Stimulated activated CD4-positive, alpha-beta T cell treated with anti-CD3 and anti-CD28 coated beads, Interleukin-2, amount 100 ng/mL, for 24 hours (primary cell): Measurements from ENCODE around the gene NRDC.

ENCODE experiments used
- DNase-seq, 2 donors: peaks; one replicate each; pipeline ENCODE4 v3.0.0-alpha.2; 2020

NRDC gene, protein sequence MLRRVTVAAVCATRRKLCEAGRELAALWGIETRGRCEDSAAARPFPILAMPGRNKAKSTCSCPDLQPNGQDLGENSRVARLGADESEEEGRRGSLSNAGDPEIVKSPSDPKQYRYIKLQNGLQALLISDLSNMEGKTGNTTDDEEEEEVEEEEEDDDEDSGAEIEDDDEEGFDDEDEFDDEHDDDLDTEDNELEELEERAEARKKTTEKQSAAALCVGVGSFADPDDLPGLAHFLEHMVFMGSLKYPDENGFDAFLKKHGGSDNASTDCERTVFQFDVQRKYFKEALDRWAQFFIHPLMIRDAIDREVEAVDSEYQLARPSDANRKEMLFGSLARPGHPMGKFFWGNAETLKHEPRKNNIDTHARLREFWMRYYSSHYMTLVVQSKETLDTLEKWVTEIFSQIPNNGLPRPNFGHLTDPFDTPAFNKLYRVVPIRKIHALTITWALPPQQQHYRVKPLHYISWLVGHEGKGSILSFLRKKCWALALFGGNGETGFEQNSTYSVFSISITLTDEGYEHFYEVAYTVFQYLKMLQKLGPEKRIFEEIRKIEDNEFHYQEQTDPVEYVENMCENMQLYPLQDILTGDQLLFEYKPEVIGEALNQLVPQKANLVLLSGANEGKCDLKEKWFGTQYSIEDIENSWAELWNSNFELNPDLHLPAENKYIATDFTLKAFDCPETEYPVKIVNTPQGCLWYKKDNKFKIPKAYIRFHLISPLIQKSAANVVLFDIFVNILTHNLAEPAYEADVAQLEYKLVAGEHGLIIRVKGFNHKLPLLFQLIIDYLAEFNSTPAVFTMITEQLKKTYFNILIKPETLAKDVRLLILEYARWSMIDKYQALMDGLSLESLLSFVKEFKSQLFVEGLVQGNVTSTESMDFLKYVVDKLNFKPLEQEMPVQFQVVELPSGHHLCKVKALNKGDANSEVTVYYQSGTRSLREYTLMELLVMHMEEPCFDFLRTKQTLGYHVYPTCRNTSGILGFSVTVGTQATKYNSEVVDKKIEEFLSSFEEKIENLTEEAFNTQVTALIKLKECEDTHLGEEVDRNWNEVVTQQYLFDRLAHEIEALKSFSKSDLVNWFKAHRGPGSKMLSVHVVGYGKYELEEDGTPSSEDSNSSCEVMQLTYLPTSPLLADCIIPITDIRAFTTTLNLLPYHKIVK

DNA sequence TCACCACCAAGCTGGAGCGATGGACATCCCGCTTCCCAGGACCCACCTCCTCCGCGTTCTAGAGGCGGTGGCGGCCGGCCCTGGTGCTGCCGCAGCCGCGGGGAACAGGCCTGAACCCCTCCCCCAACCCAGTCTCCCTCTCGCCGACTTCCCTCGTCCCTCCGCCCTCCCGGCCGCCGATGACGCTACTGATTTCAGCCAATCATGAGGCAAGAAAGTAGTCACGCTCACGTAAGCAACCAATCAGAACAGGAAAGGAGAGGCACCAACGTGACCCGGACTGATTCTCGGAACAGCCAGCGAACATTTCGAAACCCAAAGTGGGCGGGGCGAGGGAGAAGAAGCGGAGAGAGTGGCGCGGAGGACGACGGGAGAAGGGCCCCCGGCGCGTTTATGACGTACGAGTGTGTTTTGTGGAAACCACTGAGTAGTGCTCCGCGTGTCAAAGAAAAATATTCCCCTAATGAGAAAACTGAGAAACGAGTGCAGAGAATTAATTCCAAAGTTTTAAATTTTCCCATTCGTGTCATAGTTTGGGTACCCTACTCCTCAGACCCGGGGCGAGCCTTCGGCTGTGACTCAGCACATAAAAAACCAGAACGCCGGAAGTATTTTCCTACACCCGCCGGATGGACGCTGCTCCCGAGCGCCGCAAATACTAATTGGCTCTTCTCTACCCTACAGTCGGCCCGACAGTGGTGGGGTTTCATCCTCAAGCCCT lies at the start of gene NRDC:
TSS of gene NRDC (minus strand) at position 112 of the 721 bp plus-strand sequence. CDS start 112 bp downstream, outside the sequence.
- DNase-seq, result peak; percentile 99

DNA sequence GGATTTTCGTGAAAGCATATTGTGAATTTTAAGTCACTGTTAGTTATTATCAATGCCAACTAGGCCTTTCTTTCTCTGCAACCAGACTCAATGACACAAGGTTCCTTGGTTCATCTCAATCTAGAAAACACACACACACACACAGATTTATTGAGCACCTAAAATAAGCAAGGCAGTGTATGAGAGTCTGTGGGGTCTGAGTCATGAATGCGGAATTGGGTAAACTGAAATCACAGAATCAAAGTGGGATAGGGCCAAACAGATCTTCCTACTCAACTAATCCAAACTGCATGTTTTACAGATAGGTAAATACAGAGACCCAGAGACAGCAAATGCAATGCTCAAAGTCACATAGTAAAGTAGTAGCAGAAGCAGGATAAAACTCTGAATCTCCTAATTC lies 48.5 kb upstream of the NRDC start:
- DNase-seq, result no peak

DNA sequence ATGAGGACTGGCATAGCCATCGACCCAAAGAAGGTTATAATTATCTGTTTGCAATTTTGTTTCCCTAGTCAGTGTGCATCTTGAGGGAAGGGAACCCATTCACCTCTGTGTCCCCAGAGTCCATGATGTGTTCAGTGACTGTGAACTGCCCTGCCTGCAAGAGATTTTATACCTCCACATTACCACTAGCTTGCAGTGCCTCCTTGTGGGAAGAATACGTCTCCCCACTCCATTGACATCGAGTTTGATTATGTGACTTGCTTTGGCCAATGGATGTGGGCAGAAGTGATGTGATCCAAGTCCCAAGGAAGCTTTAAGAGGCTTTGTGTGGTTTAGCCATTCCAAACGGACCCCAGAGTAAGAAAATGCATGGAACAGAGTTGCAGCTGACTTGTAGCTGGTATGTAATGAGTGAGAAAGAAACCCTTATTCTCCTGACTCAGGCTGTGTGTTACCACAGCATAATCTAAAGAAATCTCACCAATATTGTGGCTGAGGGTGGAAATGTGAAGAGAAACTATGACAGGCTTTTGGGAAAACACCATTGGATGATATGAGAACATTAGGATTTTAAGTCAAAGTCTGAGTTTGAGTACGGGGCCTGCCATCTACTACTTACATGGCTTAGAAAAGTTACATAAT lies 47.8 kb upstream of the NRDC start:
- DNase-seq, result no peak

DNA sequence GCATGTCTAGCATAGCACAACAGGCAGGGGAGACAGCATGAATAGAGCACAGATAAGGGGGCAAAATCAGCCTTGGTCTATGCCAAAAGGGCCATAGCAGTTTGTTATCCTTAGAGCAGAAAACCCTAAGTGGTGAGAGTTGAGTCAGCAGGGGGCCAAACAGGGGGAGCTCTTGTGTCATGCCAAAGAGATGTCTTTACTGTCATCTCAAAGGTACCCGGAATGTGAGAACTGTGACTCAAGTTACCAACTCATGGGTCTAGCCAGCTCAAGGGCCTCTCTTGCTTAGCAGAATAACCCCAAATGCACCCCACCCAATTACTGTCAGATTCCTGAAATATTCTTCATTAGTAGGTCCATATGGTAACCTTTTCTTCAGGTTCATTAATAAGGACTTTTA lies 45.9 kb upstream of the NRDC start:
- peak in 1 of 2 donors; percentile 20 for DNase-seq

DNA sequence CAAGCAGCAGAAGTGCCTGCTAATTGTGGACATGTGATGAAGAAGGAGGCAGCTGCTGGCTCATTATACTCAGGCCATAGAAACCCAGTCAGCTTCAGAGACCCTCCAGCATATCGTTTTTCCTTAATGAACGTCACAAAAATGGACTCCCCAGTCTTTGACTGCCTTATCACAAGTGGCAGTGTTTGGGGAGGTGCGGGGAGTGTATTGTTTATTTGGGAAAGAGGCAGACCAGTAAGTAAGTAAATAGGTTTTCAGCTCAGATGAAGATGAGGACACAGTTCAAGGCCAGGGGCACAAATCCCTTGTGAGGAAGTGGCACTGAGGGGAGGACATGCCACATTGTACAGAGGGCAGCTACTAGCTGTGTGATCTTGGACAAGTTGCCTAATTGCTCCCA lies 43.5 kb upstream of the NRDC start:
- DNase-seq, result no peak

DNA sequence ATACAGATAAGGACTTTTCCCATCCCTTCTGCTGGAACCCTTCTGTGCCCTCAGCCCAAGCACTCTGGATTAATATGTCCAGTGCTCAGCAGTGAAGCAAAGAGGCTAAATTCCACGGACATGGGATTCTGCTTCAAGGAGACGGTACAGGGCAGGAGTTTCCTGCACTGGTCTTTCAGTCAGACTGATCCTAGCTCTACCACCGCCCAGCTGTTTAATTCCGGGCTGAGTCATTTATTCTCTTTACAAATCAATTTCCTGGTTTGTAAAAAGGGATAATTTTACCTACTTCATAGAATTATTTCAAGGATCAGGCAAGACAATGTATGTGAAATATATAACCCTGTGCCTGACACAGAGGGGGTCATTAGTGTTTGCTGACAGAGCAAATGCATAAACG lies 41.6 kb upstream of the NRDC start:
- DNase-seq, result no peak

DNA sequence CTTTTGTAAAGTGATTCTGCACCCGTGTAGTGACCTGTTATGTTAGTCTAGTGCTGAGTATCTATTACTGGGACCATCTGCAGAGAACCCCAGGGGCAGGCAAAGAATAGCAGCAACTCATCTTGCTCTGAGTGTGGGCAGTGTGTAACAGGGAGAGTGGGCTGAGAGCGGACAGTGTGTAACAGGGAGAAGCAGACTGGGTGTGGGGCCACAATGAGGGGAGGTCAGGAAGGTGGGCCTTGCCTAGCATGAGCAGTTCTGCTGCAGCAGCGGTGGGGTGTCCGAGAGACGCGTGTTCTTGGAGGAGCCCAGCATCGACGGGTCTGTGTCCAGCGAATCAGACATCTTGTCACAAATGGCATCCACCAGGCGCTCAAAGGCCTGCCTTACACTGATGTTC lies 41.2 kb upstream of the NRDC start:
- no peak for DNase-seq

DNA sequence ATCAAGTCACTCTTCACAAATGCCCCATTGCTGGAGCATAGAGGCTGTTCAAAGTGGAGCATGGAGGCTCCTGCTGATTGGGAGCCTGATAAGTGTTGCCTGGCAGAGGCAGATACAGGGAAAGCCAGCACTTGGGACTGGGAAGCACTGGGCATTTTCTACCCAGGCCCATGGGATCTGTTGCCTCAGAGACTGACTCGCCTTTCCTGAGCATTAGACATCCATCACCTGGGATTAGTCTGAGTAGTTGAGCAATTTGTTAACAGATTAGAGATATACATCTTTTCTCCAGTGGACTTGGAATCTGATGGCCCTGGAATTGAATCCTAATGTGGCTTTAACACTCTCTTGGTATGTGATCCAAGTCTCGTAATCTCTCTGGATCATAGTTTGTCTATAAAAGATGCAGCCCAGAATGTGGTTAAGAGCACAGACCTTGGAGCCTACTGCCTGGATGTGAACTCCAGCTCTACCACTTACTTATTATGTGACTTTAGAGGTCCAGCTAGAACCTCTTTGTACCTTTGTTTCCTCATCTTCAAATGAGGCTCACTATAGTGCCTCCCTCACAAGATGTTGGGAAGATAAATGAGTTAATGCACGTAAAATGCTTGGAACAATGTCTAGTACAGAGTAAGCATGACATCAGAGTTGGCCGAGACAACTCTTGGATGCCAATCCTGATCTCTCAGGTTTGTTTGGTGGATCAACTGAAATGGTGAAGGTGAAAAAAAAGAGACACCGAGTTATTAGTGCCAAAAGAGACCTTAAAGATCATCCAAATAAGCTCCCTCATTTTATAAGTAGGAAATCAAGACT lies 38.3 kb upstream of the NRDC start:
- DNase-seq, result no peak

DNA sequence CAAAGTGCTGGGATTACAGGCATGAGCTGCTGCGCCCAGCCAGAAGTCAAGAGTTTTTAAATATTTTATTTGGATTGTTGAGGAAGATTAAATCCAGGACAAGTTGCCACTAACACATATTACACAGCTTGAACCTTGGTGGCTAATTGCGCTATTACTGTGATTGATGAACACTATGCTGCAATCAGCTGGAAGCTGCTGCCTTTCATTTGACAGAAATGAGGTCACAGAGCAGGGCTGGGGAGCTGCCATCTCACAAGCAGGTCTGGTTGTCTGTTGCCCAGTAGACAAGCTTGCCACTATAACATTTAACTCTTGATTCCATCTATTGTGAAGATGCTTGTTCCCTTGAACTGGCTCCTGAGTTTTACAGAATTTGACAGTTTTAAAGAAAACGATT lies 37.4 kb upstream of the NRDC start:
- no peak for DNase-seq

DNA sequence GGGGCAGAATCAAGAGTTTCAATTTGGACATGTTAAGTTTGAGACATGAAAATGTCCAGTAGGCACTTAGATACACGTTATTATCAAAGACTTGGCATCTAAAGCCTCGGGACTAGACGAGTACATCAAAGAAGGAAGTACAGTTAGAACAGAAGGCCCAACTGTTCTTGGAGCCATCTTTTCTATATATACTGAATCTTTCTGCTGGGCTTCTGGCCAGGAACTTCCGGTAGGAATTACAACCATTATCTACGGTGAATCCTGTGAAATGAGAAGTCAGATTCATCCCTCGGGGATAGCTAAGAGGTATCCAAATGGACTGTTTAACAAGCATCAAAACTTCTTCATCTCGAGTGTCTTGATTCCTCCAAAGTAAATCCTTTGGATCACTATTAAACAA lies 34.4 kb upstream of the NRDC start:
- no peak for DNase-seq

DNA sequence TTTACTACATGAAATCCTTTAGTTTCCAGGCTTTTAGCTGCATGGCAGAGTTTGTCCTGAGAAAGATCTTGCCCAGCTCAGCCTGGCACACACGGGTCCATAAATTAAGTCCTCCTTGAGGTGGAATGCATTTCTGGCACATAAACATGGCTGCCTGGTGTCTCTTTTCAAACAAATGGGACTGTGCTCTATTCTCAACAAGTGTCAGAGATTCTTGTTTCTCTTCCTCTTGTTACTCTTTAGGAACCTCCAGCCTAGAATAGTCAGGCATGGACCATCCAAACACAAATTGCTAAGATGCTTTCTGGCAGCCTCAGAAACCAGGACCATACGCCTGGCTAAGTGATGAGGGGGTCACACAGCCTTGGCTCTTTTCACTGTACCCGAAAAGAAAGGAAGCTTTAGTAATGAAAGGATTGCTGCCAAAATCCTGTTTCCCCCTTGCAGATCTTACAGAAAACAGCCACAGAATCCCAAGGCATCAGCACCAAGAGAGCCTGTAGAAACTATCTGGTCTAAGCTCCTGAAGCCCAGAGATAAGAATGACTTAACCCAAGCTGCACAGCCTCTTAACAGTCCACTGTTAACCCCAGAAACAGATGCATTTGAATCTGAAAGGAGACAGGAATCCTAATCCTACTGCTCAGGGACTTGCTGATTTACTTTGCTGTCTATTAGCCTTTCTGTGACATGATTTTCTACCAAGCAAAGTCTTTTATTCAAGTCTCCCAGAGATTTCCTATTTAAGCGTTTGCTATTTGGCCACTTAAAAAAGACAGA lies 31.9 kb upstream of the NRDC start:
- no peak for DNase-seq

DNA sequence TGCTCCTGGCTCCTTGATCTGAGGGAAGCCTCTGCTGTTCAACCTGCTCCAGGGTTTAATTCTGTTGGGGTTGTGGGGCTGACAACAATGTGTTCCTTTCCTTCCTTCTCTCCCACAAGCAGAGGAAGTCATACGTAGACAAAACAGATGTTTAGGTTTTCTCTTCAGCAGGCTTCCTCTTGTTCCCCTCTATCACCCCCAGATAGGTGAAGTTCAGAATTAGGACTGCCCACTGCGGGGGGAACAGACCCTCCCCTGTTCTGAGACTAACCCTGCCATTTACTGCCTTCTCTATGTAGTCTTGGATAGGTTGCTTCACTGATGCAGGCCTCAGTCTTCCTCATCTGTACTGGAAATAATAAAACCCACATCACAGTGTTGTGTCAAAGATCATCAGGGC lies 30.0 kb upstream of the NRDC start:
- no peak for DNase-seq

DNA sequence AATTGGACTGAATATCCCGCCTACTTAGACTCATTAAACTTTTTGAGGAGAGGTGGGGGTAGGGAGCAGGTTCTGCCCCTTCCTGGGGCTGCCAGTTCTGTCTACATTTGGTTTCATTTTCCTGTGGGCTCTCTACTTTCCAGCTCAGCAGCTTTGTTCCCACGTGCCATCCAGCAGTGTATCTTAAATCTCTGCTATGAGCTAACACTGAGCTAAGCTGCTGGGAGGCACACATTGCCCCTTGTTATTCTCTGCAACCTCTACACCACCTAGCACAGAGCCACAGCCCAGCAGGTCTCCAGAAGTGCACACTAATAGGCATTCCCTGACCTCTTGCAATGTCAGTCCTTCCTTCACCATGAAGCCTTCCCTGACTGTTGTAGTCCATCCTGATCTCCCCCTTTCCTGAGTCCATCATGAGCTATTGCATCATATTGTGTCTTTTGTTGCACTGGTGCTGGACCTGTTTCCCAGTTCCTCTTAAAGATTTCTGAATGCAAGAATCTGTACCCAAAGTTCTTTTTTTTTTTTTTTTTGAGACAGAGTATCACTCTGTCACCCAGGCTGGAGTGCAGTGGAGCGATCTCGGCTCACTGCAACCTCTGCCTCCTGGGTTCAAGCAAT lies 28.7 kb upstream of the NRDC start:
- DNase-seq, result no peak

DNA sequence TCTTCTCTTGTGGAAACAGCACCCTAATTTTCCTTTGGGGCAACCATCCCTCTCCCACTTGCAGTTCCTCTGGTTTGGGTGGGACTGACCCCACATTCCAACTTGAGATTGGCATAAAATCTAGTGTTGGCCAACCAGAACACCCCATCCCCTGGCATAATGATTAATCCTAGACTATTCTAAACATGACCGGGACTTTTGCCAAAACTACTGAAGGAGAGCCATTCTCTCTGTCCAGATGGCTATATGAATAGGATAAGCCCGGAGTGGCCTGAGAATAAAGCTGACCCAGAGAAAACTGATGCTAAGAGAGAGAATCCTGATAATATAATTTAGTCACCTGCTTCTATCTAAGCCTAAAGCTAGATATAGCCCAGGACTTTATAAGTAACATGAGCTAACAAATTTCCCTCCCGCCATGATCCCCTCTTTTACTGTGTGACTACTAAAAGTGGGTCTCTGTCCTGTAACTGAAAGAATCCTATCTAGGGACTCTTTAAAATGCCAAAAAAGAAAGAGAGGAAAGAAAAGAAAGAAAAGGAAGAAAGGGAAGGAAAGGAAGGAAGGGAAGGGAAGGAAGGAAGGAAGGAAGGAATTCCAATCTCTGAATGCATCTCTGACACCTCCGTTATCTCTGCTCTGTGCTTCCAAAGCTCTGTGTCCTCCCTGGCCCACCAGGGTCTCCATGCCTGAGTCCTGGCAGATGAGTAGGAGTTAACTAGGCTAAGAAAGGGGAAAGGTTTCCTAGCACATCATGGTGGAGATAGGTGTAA lies 28.0 kb upstream of the NRDC start:
- no peak for DNase-seq

DNA sequence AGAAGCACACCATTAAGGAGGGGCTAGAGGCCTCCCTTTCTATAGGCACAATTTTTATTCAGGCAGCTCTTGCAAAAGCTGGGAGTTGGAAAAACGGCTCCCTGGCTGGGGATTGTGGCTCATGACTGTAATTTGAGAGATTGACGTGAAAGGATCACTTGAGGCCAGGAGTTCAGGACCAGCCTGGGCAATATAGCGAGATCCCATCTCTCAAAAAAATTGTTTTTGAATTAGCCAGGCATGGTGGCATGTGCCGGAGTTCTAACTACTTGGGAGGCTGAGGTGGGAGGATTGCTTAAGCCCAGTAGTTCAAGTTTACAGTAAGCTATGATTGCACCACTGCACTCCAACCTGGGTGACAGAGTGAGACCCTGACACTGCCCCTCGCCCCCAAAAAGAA lies 23.9 kb upstream of the NRDC start:
- no peak for DNase-seq

DNA sequence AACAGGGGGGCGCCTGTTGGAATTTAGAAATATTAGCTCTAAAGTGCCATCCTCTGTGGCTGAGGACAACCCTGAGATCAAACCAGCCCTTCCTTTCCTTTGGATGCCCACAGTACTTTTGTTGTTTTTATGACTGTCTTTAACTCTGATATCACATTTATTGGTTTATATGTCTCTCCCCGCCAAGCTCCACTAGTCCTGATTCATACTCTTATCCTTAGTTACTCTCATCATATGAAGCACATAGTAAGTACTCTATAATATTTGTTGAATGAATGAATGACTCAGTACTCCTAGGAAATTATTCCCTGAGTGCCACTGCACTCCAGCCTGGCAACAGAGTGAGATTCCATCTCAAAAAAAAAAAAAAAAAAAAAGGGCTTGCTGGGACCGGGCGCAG lies 22.6 kb upstream of the NRDC start:
- DNase-seq, result no peak

DNA sequence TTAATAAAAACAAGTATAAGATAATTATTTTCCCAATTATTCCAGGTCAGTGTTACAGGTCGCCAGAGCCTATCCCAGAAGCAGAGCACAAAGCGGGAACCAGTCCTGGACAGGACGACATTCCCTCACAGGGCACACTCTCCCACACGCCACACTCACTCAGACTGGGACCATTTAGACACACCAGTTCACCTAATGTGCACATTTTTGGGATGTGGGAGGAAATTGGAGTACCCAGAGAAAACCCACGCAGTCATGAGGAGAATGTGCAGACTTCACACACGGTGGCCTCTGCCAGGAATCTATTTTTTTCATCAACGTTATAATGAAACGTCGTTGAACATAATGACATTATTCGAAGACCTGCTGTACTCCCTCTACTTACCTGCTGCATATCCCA lies 20.5 kb upstream of the NRDC start:
- DNase-seq, result no peak

DNA sequence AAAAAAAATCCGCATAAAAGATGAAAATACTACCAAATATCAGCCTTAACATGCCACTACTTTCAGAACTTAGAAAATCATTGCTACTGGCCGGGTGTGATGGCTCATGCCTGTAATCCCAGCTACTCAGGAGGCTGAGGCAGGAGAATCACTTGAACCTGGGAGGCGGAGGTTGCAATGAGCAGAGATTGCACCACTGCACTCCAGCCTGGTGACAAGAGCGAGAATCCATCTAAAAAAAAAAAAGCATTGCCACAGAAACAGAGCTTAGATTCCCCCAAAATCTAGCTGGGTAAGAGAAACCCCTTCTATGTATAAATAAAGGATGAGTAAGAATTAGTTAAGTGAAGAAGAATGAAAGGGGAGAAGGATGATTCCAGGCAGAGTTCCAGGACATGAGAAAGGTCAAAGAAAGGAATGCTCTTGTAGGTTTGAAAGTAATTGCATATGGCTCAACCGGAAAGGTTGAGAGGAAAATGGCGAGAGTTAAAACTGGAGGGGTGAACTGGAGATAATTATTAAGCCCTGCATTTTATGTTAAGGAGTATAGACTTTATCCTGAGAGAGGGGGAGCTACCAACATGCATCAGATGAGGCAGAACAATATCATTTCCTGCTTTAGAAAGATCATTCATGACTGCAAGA lies 19.7 kb upstream of the NRDC start:
- DNase-seq, result no peak

DNA sequence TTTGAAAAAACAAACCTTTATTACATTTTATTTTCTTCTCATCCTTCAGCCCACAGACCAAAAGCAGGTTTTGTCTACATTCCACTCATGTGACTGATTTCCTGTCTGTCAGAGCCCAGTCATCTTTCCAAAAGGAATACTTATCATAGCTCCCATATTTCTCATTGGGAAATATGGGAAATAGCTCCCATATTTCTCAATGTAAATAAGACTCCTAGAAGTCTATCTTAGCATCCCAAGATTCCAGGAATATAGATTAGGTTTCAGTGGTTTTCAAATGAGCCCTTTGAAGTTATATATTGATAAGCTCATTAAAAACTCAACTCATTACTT lies 19.1 kb upstream of the NRDC start:
- DNase-seq, result no peak
